IMR-90 (cell line): ENCODE results near the gene CEP72. TPM values are rescaled to one million over a fixed set of nuclear protein-coding genes. Genes with fewer than 3 reads are reported as not detected.

ENCODE experiments used
- ATAC-seq: fragments of 200-7000 bp; cut with Tn5 transposase; 2 replicates; pipeline ENCODE4 v1.9.1; 2020; ENCODE audit warnings: low read depth, mild to moderate bottlenecking, moderate library complexity
- BruUV-seq: library from RNA; stranded (reverse); fragments of 400-500 nt; replicated peaks from 2 replicates; lab custom pipeline; 2021; lab: Mats Ljungman, UMichigan
- CTCF ChIA-PET: fragments of 300-600 bp; formaldehyde crosslinking; extraction: SDS; loops from one replicate; lab custom pipeline; 2021; ENCODE audit warnings: antibody characterized with exemption; lab: Yijun Ruan, JAX
- POLR2A ChIA-PET: fragments of 300-600 bp; sonication (Branson Sonifier 250); formaldehyde crosslinking; loops from one replicate; lab custom pipeline; 2022; ENCODE audit warnings: antibody characterized with exemption; ENCODE audit not compliant: unreplicated experiment; lab: Charles Lee
- DNase-seq: peaks from one replicate; pipeline ENCODE4 v3.0.0; 2013
- H2AFZ ChIP-seq: replicated peaks from 2 replicates; pipeline ENCODE3; 2013; ENCODE audit warnings: low read length, mild to moderate bottlenecking; ENCODE audit not compliant: poor library complexity
- H2AK5ac ChIP-seq: 2 replicates; pipeline ENCODE4 v1.6.1; 2013; ENCODE audit warnings: low read depth, low read length, inconsistent platforms
- H2AK9ac ChIP-seq: replicated peaks from 2 replicates; pipeline ENCODE3; 2013; ENCODE audit warnings: mild to moderate bottlenecking, low read depth, low read length, moderate library complexity; ENCODE audit not compliant: poor library complexity
- H2BK120ac ChIP-seq: 2 replicates; pipeline ENCODE4 v1.6.1; 2013; ENCODE audit warnings: low read depth, low read length, inconsistent platforms
- H2BK15ac ChIP-seq: 3 replicates; pipeline ENCODE4 v1.6.1; 2013; ENCODE audit warnings: low read depth, low read length, inconsistent platforms
- H2BK20ac ChIP-seq: 2 replicates; pipeline ENCODE4 v1.6.1; 2013; ENCODE audit warnings: low read depth, mild to moderate bottlenecking, inconsistent platforms, low read length, moderate library complexity
- H2BK5ac ChIP-seq: 2 replicates; pipeline ENCODE4 v1.6.1; 2013; ENCODE audit warnings: mild to moderate bottlenecking, low read depth, low read length, inconsistent platforms; ENCODE audit not compliant: poor library complexity, severe bottlenecking
- H3K14ac ChIP-seq: replicated peaks from 2 replicates; pipeline ENCODE4 v1.6.1; 2013; ENCODE audit warnings: low read depth, low read length, inconsistent platforms
- H3K18ac ChIP-seq: 2 replicates; pipeline ENCODE4 v1.6.1; 2013; ENCODE audit warnings: low read depth, low read length, control low read depth
- H3K23ac ChIP-seq: 2 replicates; pipeline ENCODE4 v1.6.1; 2013; ENCODE audit warnings: low read depth, low read length, inconsistent platforms
- H3K27ac ChIP-seq: 2 replicates; pipeline ENCODE4 v1.5.1; 2013; ENCODE audit warnings: mild to moderate bottlenecking, control low read depth, low read length; ENCODE audit not compliant: insufficient read depth
- H3K27me3 ChIP-seq: 2 replicates; pipeline ENCODE4 v1.6.1; 2013; ENCODE audit warnings: low read length; ENCODE audit not compliant: control insufficient read depth, insufficient read depth
- H3K36me3 ChIP-seq: 2 replicates; pipeline ENCODE4 v1.6.1; 2013; ENCODE audit warnings: low read length, mixed read lengths; ENCODE audit not compliant: control insufficient read depth, insufficient read depth
- H3K4ac ChIP-seq: 2 replicates; pipeline ENCODE4 v1.6.1; 2013; ENCODE audit warnings: low read depth, low read length, inconsistent platforms
- H3K4me1 ChIP-seq: 2 replicates; pipeline ENCODE4 v1.6.1; 2013; ENCODE audit warnings: low read length, mixed read lengths; ENCODE audit not compliant: control insufficient read depth, insufficient read depth
- H3K4me2 ChIP-seq: 2 replicates; pipeline ENCODE4 v1.6.1; 2013; ENCODE audit warnings: low read depth, mild to moderate bottlenecking, control low read depth, low read length, moderate library complexity
- H3K4me3 ChIP-seq: 2 replicates; pipeline ENCODE4 v1.5.1; 2013; ENCODE audit warnings: low read depth, mild to moderate bottlenecking, control low read depth, low read length, moderate library complexity; ENCODE audit not compliant: insufficient read depth
- H3K56ac ChIP-seq: 2 replicates; pipeline ENCODE4 v1.6.1; 2013; ENCODE audit warnings: low read length, inconsistent platforms; ENCODE audit not compliant: insufficient read depth; ENCODE audit errors: extremely low read depth
- H3K79me1 ChIP-seq, 2 experiments: 2 replicates each; pipeline ENCODE4 v1.6.1; 2013; ENCODE audit warnings: low read length in 2 of 2, inconsistent platforms in 1 of 2, low read depth in 1 of 2
- H3K9ac ChIP-seq: 2 replicates; pipeline ENCODE4 v1.6.1; 2013; ENCODE audit warnings: low read depth, low read length, control low read depth
- H3K9me1 ChIP-seq: 2 replicates; pipeline ENCODE4 v1.6.1; 2013; ENCODE audit warnings: low read length, inconsistent platforms; ENCODE audit not compliant: insufficient read depth
- H3K9me3 ChIP-seq: 2 replicates; pipeline ENCODE4 v1.6.1; 2013; ENCODE audit warnings: low read length; ENCODE audit not compliant: control insufficient read depth, insufficient read depth
- H4K20me1 ChIP-seq: 2 replicates; pipeline ENCODE4 v1.6.1; 2013; ENCODE audit warnings: low read length, inconsistent platforms; ENCODE audit not compliant: insufficient read depth
- H4K5ac ChIP-seq: 2 replicates; pipeline ENCODE4 v1.6.1; 2013; ENCODE audit warnings: mild to moderate bottlenecking, low read depth, low read length, control low read depth
- H4K8ac ChIP-seq, 2 experiments: 2 replicates each; pipeline ENCODE4 v1.6.1; 2013; ENCODE audit warnings: low read depth in 2 of 2, low read length in 2 of 2, control low read depth in 1 of 2, inconsistent platforms in 1 of 2
- H4K91ac ChIP-seq: 2 replicates; pipeline ENCODE4 v1.6.1; 2013; ENCODE audit warnings: low read depth, low read length, inconsistent platforms; ENCODE audit not compliant: insufficient read depth
- MAFK ChIP-seq: IDR thresholded peaks from 2 replicates; pipeline ENCODE4 v1.6.1; 2012; ENCODE audit warnings: low read depth, low read length, improper control_type of control experiment
- POLR2A ChIP-seq: IDR thresholded peaks from 2 replicates; pipeline ENCODE4 v1.6.1; 2012; ENCODE audit warnings: mild to moderate bottlenecking, low read depth, low read length
- RAD21 ChIP-seq: IDR thresholded peaks from 2 replicates; pipeline ENCODE4 v1.6.1; 2012; ENCODE audit warnings: low read length, improper control_type of control experiment
- RFX5 ChIP-seq: IDR thresholded peaks from 2 replicates; pipeline ENCODE4 v1.8.0; 2012; ENCODE audit warnings: low read depth, mild to moderate bottlenecking, low read length, moderate library complexity
- WGBS, 2 experiments: methylation state at CpG; one replicate each; pipeline versions ENCODE4 v1.1.5 to v1.1.7; 2013; ENCODE audit warnings: missing lambda C conversion rate in 2 of 2; ENCODE audit not compliant: insufficient read length in 1 of 2; ENCODE audit errors: extremely low coverage in 2 of 2; 5-methylcytosine and 5-hydroxymethylcytosine counted together
- dilution Hi-C: fragments of 300-500 bp; cut with HindIII; formaldehyde crosslinking; loops from one replicate; pipeline ENCODE4 v1.14.3; 2018; ENCODE audit warnings: low sequenced_read_pairs; ENCODE audit not compliant: unreplicated experiment
- in situ Hi-C: fragments of 300-500 bp; cut with MboI; formaldehyde crosslinking; loops from 3 replicates; pipeline ENCODE4 v1.14.3; 2019; ENCODE audit warnings: low sequenced_read_pairs, inconsistent platforms, mixed read lengths
- intact Hi-C: fragments of 100-400 bp; cut with micrococcal nuclease; formaldehyde crosslinking; loops from 2 replicates; pipeline ENCODE4 v1.10.0; 2022
- polyA plus RNA-seq, 3 experiments: library from polyadenylated mRNA; depleted of rRNA; stranded (reverse); fragments of >200 nt; gene quantifications; 2 replicates each; pipeline ENCODE4 v1.2.3, GENCODE V29; 2012; ENCODE audit warnings: low replicate concordance in 1 of 3
- total RNA-seq: library from RNA; depleted of rRNA; stranded (reverse); fragments of >200 nt; gene quantifications from 2 replicates; pipeline ENCODE4 v1.2.3, GENCODE V29; 2012
- TF ChIP-seq, protein P1 (sequence below): fragments of 150-350 bp; IDR thresholded peaks from 2 replicates; pipeline ENCODE4 v1.6.1; 2016; ENCODE audit warnings: low read depth, mild to moderate bottlenecking, low read length, moderate library complexity, borderline replicate concordance
- TF ChIP-seq, protein P2 (sequence below): conservative IDR thresholded peaks from 2 replicates; pipeline ENCODE4 v1.5.1; 2012; ENCODE audit warnings: mild to moderate bottlenecking, low read depth, low read length, improper control_type of control experiment

CEP72 gene
- total and polyA plus RNA-seq, 2 of the 4 experiments (the other 2 are of a cell fraction) = 2.9 to 4.3 TPM

DNA sequence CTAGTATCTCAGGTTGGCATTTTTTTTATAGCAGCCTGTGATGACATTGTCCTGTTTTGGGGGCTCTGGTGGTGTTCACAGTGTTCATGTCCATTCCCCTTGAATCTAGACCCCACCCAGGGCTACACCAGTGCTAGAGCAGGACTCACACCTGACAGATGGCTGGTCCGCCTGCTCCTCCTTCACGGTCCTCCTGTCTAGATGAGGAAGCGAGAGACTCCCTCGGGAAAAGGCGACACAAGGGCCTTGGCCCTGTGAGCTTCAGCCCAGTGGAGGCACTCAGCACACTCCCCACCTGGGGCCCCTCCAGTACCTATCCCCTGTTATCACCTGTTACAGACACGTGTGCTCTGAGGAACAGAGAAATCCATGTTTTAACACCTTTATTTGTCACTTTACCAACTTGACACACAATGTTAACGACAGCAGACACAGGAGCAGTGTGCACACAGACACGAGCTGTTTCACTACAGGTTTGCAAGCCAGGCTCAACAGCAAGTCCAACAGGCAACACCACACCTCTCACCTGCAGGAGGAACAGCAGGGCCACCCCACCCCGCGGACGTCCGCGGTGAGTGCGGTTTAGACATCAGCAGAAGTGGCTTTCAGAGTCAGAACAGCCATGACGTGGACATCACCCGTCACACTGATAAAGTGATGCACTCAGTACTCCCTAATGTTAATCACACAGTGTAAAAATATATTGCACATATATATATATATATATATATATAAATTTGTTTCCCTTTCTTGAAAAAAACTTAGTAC, 47.5 kb downstream of the CEP72 start:
- H3K18ac ChIP-seq = no peak overlapping the region
- no peak overlapping the region for H4K91ac ChIP-seq
- in situ Hi-C loops = no loop called here
- no peak overlapping the region for H3K23ac ChIP-seq
- H2AK9ac ChIP-seq = no peak overlapping the region
- H2AK5ac ChIP-seq = no peak overlapping the region
- H3K56ac ChIP-seq = no peak overlapping the region
- CTCF ChIA-PET = no interaction called here
- H2AFZ ChIP-seq = no peak overlapping the region
- H3K4ac ChIP-seq = no peak overlapping the region
- dilution Hi-C loops = no loop called here
- 93% methylated on average over 3 of the region's 16 CpGs; no CpG with 5 or more reads in 1 of the 2 experiments for WGBS, 2 experiments
- H2BK120ac ChIP-seq = no peak overlapping the region
- no TSS peak for BruUV-seq
- no peak overlapping the region for H4K5ac ChIP-seq
- no peak overlapping the region for H3K4me2 ChIP-seq
- no peaks in the 10 kb centered on the region for H3K79me1 ChIP-seq
- peaks cover 8% of the 10 kb centered on the region for H3K36me3 ChIP-seq
- no peak overlapping the region for H2BK5ac ChIP-seq
- no peak for DNase-seq
- H3K27ac ChIP-seq = no peak overlapping the region
- H3K9me1 ChIP-seq = no peaks in the 10 kb centered on the region
- no peak overlapping the region for H3K14ac ChIP-seq
- intact Hi-C loops = no loop called here
- H3K4me1 ChIP-seq = no peaks in the 10 kb centered on the region
- no peak overlapping the region for H2BK15ac ChIP-seq
- H2BK20ac ChIP-seq = no peak overlapping the region
- no peak overlapping the region for H3K9ac ChIP-seq
- TF ChIP-seq POLR2A = no peak
- TF ChIP-seq MAFK = no peak
- TF ChIP-seq, protein P1, sequence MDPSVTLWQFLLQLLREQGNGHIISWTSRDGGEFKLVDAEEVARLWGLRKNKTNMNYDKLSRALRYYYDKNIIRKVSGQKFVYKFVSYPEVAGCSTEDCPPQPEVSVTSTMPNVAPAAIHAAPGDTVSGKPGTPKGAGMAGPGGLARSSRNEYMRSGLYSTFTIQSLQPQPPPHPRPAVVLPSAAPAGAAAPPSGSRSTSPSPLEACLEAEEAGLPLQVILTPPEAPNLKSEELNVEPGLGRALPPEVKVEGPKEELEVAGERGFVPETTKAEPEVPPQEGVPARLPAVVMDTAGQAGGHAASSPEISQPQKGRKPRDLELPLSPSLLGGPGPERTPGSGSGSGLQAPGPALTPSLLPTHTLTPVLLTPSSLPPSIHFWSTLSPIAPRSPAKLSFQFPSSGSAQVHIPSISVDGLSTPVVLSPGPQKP = no peak
- no peak for TF ChIP-seq RAD21
- TF ChIP-seq, protein P2, sequence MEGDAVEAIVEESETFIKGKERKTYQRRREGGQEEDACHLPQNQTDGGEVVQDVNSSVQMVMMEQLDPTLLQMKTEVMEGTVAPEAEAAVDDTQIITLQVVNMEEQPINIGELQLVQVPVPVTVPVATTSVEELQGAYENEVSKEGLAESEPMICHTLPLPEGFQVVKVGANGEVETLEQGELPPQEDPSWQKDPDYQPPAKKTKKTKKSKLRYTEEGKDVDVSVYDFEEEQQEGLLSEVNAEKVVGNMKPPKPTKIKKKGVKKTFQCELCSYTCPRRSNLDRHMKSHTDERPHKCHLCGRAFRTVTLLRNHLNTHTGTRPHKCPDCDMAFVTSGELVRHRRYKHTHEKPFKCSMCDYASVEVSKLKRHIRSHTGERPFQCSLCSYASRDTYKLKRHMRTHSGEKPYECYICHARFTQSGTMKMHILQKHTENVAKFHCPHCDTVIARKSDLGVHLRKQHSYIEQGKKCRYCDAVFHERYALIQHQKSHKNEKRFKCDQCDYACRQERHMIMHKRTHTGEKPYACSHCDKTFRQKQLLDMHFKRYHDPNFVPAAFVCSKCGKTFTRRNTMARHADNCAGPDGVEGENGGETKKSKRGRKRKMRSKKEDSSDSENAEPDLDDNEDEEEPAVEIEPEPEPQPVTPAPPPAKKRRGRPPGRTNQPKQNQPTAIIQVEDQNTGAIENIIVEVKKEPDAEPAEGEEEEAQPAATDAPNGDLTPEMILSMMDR = no peak
- no peak for TF ChIP-seq RFX5
- H3K9me3 ChIP-seq = no peaks in the 10 kb centered on the region; the same call in 1 of the 2 replicates
- no peaks in the 10 kb centered on the region for H3K27me3 ChIP-seq
- ATAC-seq = no peak
- no peak overlapping the region for H4K8ac ChIP-seq
- H3K4me3 ChIP-seq = no peak overlapping the region
- POLR2A ChIA-PET = no interaction called here
- H4K20me1 ChIP-seq = no peaks in the 10 kb centered on the region
